LNCaP clone FGC (cell line): ENCODE measurements around the gene IST1.

Experiments used
- DNase-seq: peaks from one replicate; pipeline ENCODE4 v3.0.0-alpha.2; 2011; ENCODE audit warnings: low read depth
- H3K4me3 ChIP-seq: 2 replicates; pipeline ENCODE4 v1.5.1; 2011; ENCODE audit warnings: mild to moderate bottlenecking, low read depth, low read length, control low read depth
- CTCF ChIP-seq: IDR thresholded peaks from 2 replicates; pipeline ENCODE4 v1.5.1; 2012; ENCODE audit warnings: mild to moderate bottlenecking; ENCODE audit not compliant: control insufficient read depth, insufficient read depth; ENCODE audit errors: extremely low read depth

The IST1 gene

DNA sequence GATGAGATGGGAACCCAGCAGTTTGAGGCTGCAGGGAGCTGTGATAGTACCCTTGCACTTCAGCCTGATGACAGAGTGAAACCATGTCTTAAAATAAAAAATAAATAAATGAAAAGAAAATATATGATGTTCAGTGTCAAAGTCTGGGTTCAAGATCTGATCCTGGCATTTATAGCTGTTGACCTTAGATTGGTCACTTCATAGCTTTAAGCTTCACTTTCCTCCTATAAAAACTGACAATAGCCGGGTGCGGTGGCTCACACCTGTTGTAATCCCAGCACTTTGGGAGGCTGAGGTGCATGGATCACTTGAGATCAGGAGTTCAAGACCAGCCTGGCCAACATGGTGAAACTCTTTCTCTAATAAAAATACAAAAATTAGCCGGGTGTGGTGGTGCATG, 6.2 kb upstream of the IST1 start:
- DNase-seq: no peak
- H3K4me3 ChIP-seq: no peak overlapping the region
- TF ChIP-seq CTCF: no peak

GRCh38 chr16:71893888-71894228, 1.5 kb upstream of the IST1 start:
- DNase-seq: no peak
- H3K4me3 ChIP-seq: no peak overlapping the region
- TF ChIP-seq CTCF: no peak

DNA sequence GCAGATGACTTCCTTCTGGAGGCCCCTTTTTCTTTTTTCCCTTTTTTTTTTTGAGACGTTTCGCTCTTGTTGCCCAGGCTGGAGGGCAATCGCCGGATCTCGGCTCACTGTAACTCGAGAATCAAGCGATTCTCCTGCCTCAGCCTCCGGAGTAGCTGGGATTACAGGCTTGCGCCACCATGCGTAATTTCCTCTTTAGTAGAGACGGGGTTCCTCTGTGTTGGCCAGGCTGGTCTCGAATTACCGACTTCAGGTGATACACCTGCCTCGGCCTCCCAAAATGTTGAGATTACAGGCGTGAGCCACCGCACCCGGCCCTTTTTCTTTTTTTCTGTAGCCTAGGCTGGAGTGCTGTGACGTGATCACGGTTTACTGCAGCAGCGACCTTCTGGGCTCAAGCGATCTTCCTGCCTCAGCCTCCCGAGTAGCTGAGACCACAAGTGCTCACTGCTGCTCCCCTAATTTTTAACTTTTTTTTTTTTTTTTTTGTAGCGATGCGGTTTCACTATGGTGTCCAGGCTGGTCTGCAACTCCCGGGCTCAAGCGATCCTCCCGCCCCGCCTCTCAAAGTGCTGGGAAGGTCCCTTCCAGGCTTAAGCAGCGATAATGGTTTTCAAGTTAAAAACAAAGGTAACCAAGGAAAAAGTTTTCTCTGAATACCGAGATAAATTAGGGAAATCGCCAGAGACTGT, 956 bp upstream of the IST1 start:
- DNase-seq: no peak
- TF ChIP-seq CTCF: no peak
- H3K4me3 ChIP-seq: peak overlapping the region; percentile 99

GRCh38 chr16:71895679-71896365, 491 bp downstream of the IST1 start:
- TF ChIP-seq CTCF: no peak
- no peak for DNase-seq
- H3K4me3 ChIP-seq: peak overlapping the region; percentile 99

GRCh38 chr16:71896764-71897368, 1.5 kb downstream of the IST1 start:
- no peak for TF ChIP-seq CTCF
- peak overlapping the region; percentile 99 for H3K4me3 ChIP-seq
- no peak for DNase-seq

GRCh38 chr16:71899171-71899570, 3.8 kb downstream of the IST1 start:
- no peak for DNase-seq
- TF ChIP-seq CTCF: no peak
- no peak overlapping the region for H3K4me3 ChIP-seq
